Ectodermal cell (in vitro differentiated cells): ENCODE measurements around the gene FSTL4.

Source experiments
- H3K27ac ChIP-seq: 2 replicates; pipeline ENCODE4 v1.7.0; 2013; ENCODE audit warnings: mild to moderate bottlenecking, low read depth, low read length; ENCODE audit not compliant: insufficient read depth, poor library complexity, severe bottlenecking
- H3K27me3 ChIP-seq: 2 replicates; pipeline ENCODE4 v1.7.0; 2013; ENCODE audit warnings: mild to moderate bottlenecking, low read length; ENCODE audit not compliant: insufficient read depth, control insufficient read depth, poor library complexity, severe bottlenecking
- H3K36me3 ChIP-seq: one replicate; pipeline ENCODE4 v1.7.0; 2013; ENCODE audit warnings: low read length; ENCODE audit not compliant: control insufficient read depth, insufficient read depth
- H3K4me1 ChIP-seq: one replicate; pipeline ENCODE4 v1.7.0; 2013; ENCODE audit warnings: low read length; ENCODE audit not compliant: control insufficient read depth, insufficient read depth
- H3K4me3 ChIP-seq: 2 replicates; pipeline ENCODE4 v1.7.0; 2013; ENCODE audit warnings: low read depth, low read length, control low read depth; ENCODE audit not compliant: insufficient read depth
- H3K9me3 ChIP-seq: 2 replicates; pipeline ENCODE4 v1.7.0; 2013; ENCODE audit warnings: mild to moderate bottlenecking, low read length, moderate library complexity; ENCODE audit not compliant: control insufficient read depth
- WGBS, 2 experiments: methylation state at CpG; one replicate each; pipeline ENCODE4 v1.1.7; 2013; ENCODE audit warnings: missing lambda C conversion rate in 2 of 2; 5-methylcytosine and 5-hydroxymethylcytosine counted together

FSTL4 gene

DNA sequence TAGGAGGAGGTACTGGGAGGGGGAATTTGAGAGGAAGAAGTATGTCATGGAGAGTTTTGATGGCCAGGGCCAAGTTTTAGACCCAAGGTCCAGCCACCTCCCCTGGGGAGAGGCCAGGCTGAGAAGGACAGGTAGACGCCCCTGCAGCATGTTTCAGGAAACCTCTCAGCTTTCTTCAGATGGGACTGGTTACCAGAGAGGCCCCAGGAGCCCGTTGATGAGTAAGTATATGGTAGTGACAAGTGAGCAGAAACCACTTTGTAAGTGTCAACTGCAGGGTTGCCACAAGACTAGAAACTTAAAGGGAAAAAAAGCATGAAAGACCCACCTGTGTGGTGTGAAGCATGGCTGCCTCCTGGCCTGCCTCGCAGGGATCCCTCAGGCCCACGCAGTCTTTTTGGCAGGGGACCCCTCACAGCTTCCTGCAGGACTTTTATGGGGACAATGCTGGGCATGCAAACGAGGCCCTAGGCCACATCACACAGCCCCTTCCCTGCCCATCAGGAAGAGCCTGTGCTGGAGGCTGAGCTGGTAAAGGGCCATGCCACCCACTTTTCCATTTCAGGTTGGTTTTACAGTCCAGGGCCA, 255.9 kb downstream of the FSTL4 start:
- Histone ChIP-seq H3K36me3 (no peaks in the 10 kb centered on the region), H3K27me3 (no peaks in the 10 kb centered on the region), H3K4me3 (no peak overlapping the region), H3K27ac (no peak overlapping the region), H3K4me1 (peaks cover 48% of the 10 kb centered on the region), H3K9me3 (no peaks in the 10 kb centered on the region)
- 88 to 90% methylated on average over 5 of the region's 5 CpGs for whole genome bisulfite sequencing, 2 experiments

DNA sequence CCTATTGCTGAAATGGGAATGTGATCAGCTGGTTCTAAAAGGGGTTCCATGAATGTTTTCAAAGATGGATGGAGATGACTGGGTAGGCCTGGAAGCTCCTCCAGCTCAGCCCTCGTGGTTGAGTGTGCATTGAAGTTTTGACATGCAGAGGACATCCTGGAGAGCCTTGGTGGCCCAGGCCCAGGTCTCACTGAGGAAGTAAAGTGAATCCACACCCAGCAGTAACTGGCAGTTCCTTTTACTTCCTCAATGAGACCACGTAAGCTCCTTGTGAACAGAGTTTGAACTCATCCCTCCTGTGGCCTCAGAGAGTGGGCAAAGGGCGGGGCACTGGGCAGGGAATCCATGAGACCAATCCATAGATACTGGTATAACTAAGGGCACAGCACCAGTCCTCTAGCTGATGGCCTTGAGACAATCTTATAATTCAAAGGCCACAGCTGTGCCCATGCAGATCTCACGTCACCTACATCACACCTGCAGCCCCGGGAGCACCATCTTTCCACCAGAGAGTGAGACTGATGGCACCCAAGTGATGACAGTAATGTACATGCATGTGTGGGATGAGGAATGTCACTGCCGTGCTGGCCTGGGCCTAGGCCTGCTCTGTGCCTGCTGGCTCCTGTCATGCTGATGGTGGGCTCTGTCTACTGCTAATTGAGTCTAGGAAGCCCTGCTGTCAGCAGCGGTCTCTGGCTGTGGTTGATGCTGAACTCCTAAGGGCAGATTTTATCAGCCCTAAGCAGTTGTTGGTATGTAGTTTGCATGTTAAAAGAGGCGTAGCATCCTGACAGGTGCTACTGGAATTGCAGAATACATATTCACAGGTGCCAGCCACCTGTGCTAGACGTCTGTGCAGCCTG, 257.8 kb downstream of the FSTL4 start:
- Histone ChIP-seq H3K27ac (no peak overlapping the region), H3K9me3 (no peaks in the 10 kb centered on the region), H3K4me3 (no peak overlapping the region), H3K27me3 (no peaks in the 10 kb centered on the region), H3K36me3 (no peaks in the 10 kb centered on the region), H3K4me1 (peaks cover 35% of the 10 kb centered on the region)
- 92 to 93% methylated on average over 9 of the region's 9 CpGs for WGBS, 2 experiments

- Histone ChIP-seq H3K27ac (no peak overlapping the region), H3K9me3 (no peaks in the 10 kb centered on the region), H3K4me3 (no peak overlapping the region), H3K36me3 (no peaks in the 10 kb centered on the region), H3K27me3 (no peaks in the 10 kb centered on the region), H3K4me1 (peaks cover 35% of the 10 kb centered on the region)
- 18 to 19% methylated on average over 8 of the region's 8 CpGs for whole genome bisulfite sequencing, 2 experiments
Observed at GRCh38 chr5:133353741-133354140, 258.6 kb downstream of the FSTL4 start.

DNA sequence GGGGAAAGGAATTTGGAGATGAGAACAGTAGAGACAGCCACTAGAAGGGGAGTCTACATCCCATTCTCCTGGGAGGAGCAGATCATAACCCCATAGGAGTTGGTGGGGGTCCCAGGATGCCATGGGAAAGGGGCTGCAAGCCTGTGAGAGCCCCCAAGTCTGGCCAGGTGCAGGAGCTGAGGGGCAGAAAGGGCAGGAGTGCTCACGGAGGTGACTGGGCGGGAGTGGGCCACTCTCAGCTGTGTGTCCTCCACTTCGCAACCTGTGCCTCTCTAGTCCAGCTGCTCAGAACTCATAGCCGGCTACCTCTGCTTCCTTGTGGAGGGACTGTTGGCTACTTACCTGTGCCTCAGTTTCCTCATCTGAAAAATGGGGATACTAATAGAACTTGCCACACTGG, 263.9 kb downstream of the FSTL4 start:
- H3K4me1 ChIP-seq: peaks cover 6% of the 10 kb centered on the region
- H3K9me3 ChIP-seq: no peaks in the 10 kb centered on the region
- H3K27ac ChIP-seq: no peak overlapping the region
- H3K27me3 ChIP-seq: no peaks in the 10 kb centered on the region
- no peaks in the 10 kb centered on the region for H3K36me3 ChIP-seq
- H3K4me3 ChIP-seq: no peak overlapping the region
- 91% methylated on average over 4 of the region's 4 CpGs for WGBS, 2 experiments

- Histone ChIP-seq H3K4me3 (no peak overlapping the region), H3K36me3 (no peaks in the 10 kb centered on the region), H3K4me1 (no peaks in the 10 kb centered on the region), H3K27ac (no peak overlapping the region), H3K9me3 (no peaks in the 10 kb centered on the region), H3K27me3 (no peaks in the 10 kb centered on the region)
- WGBS, 2 experiments: 75 to 80% methylated on average over 6 of the region's 6 CpGs
Observed at GRCh38 chr5:133347039-133347438, 265.3 kb downstream of the FSTL4 start.

DNA sequence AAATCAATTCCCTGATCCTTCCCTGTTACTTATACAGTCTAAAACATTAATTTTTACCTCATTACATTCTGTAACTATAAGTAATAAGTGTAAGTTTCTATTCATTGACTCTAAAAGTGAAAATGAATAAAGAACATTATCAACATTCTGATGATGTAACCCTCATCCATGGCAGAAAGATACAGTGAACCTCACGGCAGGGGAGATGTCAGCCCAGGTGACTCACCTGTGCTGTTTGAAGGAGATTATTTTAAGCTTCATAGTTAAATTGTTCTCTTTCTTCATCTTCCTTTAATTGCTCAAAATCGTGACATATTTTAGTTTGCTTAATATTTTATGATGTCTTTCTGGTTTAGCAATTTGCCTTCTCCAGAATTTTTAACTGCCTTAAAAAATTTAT, 268.1 kb downstream of the FSTL4 start:
- no peaks in the 10 kb centered on the region for H3K4me1 ChIP-seq
- no peaks in the 10 kb centered on the region for H3K36me3 ChIP-seq
- no peak overlapping the region for H3K4me3 ChIP-seq
- no peaks in the 10 kb centered on the region for H3K9me3 ChIP-seq
- WGBS, 2 experiments: 86% methylated on average over 1 of the region's 2 CpGs; no CpG with 5 or more reads in 1 of the 2 experiments
- no peaks in the 10 kb centered on the region for H3K27me3 ChIP-seq
- H3K27ac ChIP-seq: no peak overlapping the region

DNA sequence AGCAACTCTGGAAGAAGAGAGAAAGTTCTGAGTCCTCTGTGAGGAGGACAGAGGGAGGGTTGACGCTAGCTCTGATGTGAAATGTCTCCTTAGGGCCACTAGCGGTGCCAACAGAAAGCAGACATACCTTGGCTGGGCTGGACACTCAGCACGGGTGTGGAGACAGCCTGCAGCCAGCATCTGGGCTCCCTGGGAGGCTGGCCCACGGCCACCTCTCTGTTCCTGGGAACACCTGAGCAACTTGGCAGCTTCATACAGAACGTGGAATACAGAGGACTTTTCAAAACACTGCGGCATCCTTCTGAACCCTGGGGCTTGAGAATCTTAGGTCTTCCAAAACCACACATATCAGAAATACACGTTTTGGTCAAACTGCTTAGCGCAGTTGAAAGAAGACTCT, 269.1 kb downstream of the FSTL4 start:
- Histone ChIP-seq H3K27ac (no peak overlapping the region), H3K9me3 (no peaks in the 10 kb centered on the region), H3K27me3 (no peaks in the 10 kb centered on the region), H3K4me3 (no peak overlapping the region), H3K4me1 (no peaks in the 10 kb centered on the region), H3K36me3 (no peaks in the 10 kb centered on the region)
- WGBS, 2 experiments: 78 to 80% methylated on average over 8 of the region's 8 CpGs

DNA sequence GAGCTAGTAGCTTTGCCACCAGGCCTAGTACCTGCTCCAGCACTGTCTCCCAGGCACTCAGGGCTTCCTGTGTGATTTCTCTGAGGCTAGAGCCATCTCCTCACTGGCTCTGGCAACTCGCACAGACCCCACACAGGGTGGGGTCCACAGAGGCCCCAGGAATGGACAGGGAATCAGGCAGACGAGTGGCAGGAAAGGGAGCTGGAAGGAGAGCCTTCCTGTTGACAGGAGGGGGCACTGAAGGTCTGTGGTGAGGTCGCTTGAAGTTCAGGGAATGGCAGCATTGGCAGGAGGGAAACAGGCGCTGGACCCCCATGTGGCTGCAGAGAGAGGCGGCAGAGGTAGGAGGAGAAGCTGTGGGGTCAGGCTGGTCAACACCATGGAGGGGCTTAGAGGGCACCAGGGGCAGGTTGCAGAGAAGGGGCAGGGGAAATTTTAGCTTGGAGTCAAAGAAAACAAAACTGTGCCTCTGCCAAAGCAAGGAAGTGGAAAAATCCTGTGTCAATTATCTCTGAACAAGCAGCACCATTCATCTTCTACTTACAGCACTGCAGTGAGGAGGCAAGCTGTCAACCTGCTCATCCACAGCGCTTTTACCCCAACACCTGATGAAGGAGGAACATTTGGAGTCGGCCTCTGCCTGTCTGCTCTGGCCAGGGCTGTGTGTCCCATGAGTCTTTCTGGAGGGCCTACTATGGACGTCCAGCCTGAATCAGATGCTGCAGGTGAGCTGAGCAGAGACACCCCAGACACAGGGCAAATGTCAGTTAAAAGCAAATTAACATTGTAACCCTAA, 270.2 kb downstream of the FSTL4 start:
- 81 to 83% methylated on average over 8 of the region's 8 CpGs for WGBS, 2 experiments
- Histone ChIP-seq H3K36me3 (no peaks in the 10 kb centered on the region), H3K9me3 (no peaks in the 10 kb centered on the region), H3K4me3 (no peak overlapping the region), H3K27ac (no peak overlapping the region), H3K4me1 (no peaks in the 10 kb centered on the region), H3K27me3 (no peaks in the 10 kb centered on the region)

GRCh38 chr5:133341296-133341695, 271.0 kb downstream of the FSTL4 start:
- H3K36me3 ChIP-seq: no peaks in the 10 kb centered on the region

DNA sequence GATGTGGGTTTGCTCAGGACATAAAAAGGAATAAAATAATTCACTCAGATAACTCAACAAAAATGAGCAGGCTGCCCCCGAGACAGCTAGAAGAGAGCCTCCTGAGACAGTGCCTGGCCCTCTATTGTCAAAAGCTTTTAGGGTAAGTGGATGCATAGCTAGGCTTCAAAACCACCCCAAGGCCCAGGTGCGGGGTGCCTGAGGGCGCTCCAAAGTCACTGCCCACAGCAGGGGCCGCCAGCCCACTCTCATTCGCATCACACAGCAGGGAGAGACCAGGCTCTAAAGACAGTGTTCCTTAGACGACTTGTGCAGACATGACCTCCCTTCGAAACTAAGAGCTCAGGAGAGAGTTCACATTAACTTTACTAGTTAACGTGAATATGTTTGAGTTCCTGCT, 271.5 kb downstream of the FSTL4 start:
- 57 to 59% methylated on average over 8 of the region's 8 CpGs for WGBS, 2 experiments
- Histone ChIP-seq H3K27ac (no peak overlapping the region), H3K4me1 (no peaks in the 10 kb centered on the region), H3K9me3 (no peaks in the 10 kb centered on the region), H3K36me3 (no peaks in the 10 kb centered on the region), H3K4me3 (no peak overlapping the region), H3K27me3 (no peaks in the 10 kb centered on the region)

More at GRCh38 chr5:133341296-133341695, 271.0 kb downstream of the FSTL4 start:
- H3K4me1 ChIP-seq: no peaks in the 10 kb centered on the region
- WGBS, 2 experiments: 86 to 90% methylated on average over 6 of the region's 6 CpGs
- no peak overlapping the region for H3K27ac ChIP-seq
- no peaks in the 10 kb centered on the region for H3K27me3 ChIP-seq
- no peaks in the 10 kb centered on the region for H3K9me3 ChIP-seq
- H3K4me3 ChIP-seq: no peak overlapping the region
